Natural killer cell treated with Interleukin-12 subunit alpha and Interleukin-12 subunit beta and Interleukin-15 and Interleukin-18, amount 100 ng/mL, for 72 hours (primary cell): ENCODE measurements around the gene PNPLA2. TPM values are rescaled to one million over a fixed set of nuclear protein-coding genes. Genes with fewer than 3 reads are reported as not detected.

Experiments
- ATAC-seq, 2 donors: fragments of 150-1000 bp; cut with Tn5 transposase in 1 of 2; sonication (Bioruptor Pico), chemical (Tn5 transposase) in 1 of 2; 2 replicates each; pipeline ENCODE4 v1.10.0; 2021
- DNase-seq: peaks from one replicate; pipeline ENCODE4 v3.0.0; 2022; ENCODE audit warnings: low spot score
- H3K27ac Mint-ChIP-seq, 2 donors: 1 replicate in 1 of 2; 2 replicates in 1 of 2; pipeline ENCODE4 v1.8.0; 2022; ENCODE audit warnings: mixed read lengths in 2 of 2, mild to moderate bottlenecking in 1 of 2, moderate library complexity in 1 of 2
- H3K27me3 Mint-ChIP-seq, 2 donors: 1 replicate in 1 of 2; 2 replicates in 1 of 2; pipeline ENCODE4 v1.8.0; 2022; ENCODE audit warnings: mixed read lengths in 2 of 2
- H3K36me3 Mint-ChIP-seq: one replicate; pipeline ENCODE4 v1.8.0; 2022; ENCODE audit warnings: mixed read lengths
- H3K4me1 Mint-ChIP-seq, 2 donors: 1 replicate in 1 of 2; 2 replicates in 1 of 2; pipeline ENCODE4 v1.8.0; 2022; ENCODE audit warnings: low read depth in 2 of 2, mixed read lengths in 2 of 2, mild to moderate bottlenecking in 1 of 2
- H3K4me3 Mint-ChIP-seq: one replicate; pipeline ENCODE4 v1.8.0; 2022; ENCODE audit warnings: mixed read lengths
- H3K9me3 Mint-ChIP-seq: 2 replicates; pipeline ENCODE4 v1.8.0; 2022; ENCODE audit warnings: mixed read lengths
- total RNA-seq, 2 donors: library from RNA; stranded (reverse); gene quantifications; one replicate each; pipeline ENCODE4 v1.2.3, GENCODE V29; 2022

The PNPLA2 gene
- total RNA-seq, 2 donors from 2014 or later: 69.0 to 95.0 TPM

DNA sequence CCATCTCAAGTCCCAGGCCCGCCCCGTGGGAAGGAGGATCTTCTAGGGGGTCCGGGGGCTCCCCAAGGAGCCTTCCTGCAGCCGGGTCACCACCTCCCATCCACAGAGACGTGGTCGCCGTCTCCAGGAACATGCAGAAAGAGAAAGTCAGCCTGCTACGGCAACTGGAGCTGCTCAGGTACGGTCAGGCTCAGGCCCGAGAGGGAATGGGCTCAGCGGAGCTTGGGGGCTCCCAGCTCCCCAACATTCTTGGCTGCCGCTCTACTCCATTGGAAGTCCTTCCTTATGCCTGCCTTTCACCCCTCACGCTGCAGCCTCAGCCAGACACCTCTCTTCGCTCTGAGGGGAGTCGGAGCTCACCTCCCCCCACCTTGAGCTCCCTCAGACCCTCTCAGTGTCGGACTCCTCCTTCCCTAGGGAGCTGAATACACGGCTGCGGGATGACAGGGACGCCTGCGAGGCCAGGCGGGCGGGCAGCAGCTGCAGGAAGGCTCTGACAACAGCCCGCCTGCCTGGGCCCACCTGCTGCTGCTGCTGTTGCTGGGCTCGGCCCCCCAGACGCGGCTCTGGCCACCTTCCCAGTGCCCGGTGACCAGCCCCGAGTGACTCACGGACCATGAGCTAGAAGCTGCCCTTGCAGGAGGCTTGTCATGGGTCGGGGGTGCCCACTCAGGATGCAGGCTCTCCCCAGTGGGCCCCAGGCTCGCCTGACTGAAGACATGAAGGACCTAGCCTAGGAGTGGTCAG lies 12.6 kb downstream of the PNPLA2 start:
- Mint-ChIP-seq H3K27me3 (peaks cover 0 to 17% of the 10 kb centered on the region in 2 donors), H3K4me3 (peak overlapping the region; percentile 71), H3K9me3 (no peaks in the 10 kb centered on the region), H3K4me1 (peaks cover 10 to 22% of the 10 kb centered on the region in 2 donors), H3K36me3 (no peaks in the 10 kb centered on the region), H3K27ac (no peak overlapping the region)
- ATAC-seq (no peak), DNase-seq (no peak)

DNA sequence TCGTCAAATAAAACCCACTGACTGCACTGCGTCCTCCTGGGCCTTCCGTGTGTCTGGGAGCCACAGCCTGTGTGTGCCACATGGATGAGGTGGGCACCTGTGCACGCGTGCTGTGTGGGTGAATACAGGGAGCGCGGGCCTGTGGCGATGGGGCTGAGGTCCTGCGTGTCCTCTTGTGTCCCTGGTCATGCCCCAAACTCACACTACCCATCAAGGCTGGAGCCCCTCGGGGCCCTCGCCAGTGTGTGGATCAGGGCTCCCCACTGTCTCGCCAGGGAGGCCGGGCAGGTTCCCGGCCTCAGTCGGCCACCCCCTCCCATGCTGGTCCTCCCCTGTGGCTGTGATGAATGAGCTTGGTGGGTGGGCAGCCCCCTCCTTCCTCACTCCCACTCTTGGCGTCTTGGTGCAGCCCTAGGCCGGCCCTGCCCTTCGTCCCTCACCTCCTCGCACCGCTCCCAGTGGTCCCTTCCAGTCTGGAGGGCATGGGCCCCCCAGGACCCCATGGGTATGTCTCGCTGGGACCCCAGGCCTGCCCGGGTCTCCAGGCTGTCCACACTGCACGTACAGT lies 13.3 kb downstream of the PNPLA2 start:
- H3K27me3 Mint-ChIP-seq: peaks cover 0 to 17% of the 10 kb centered on the region in 2 donors
- H3K4me3 Mint-ChIP-seq: peak overlapping the region; percentile 71
- ATAC-seq: no peak
- H3K4me1 Mint-ChIP-seq: peaks cover 10 to 22% of the 10 kb centered on the region in 2 donors
- no peaks in the 10 kb centered on the region for H3K9me3 Mint-ChIP-seq
- no peaks in the 10 kb centered on the region for H3K36me3 Mint-ChIP-seq
- no peak for DNase-seq
- no peak overlapping the region for H3K27ac Mint-ChIP-seq

DNA sequence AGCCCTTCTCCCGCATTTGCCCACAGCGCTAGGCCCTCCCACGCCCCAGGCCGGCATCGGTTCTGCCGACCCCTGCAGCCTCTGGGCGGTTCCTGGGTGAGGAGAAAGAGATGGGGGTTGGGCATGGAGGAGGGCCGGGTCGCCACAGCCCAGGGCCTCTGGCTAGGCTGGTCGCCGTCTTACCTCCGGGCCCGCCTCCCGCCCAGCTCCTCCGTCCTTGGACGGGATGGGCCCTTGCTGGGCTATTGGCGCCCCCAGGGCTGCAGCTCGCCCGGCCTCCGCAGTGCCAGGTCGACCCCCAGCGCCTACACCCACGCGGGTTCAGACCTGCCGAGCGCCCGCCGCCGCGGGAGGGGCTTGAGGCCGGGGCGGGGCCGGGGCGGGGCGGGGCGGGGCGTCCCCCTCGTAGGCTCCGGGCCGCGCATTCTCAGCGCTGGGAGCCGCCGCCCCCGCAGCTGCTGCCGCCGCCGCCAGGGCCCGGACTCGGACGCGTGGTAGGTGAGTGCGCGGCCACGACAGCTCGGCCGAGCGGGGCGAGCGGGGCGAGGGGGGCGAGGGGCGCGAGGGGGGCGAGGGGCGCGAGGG lies 13.9 kb downstream of the PNPLA2 start, which contains the start of gene CD151:
CD151 (plus strand) TSS at position 424 of the 585 bp plus-strand sequence. CDS start 3,118 bp downstream, outside the sequence.
- DNase-seq: no peak
- H3K36me3 Mint-ChIP-seq: no peaks in the 10 kb centered on the region
- peaks cover 0 to 15% of the 10 kb centered on the region in 2 donors for H3K27me3 Mint-ChIP-seq
- no peak within 1 kb of the TSS for H3K27ac Mint-ChIP-seq
- peak; percentile 77 to 82 for ATAC-seq
- peaks cover 11 to 23% of the 10 kb centered on the region in 2 donors for H3K4me1 Mint-ChIP-seq
- H3K9me3 Mint-ChIP-seq: no peaks in the 10 kb centered on the region
- H3K4me3 Mint-ChIP-seq: peak within 1 kb of the TSS; percentile 71

DNA sequence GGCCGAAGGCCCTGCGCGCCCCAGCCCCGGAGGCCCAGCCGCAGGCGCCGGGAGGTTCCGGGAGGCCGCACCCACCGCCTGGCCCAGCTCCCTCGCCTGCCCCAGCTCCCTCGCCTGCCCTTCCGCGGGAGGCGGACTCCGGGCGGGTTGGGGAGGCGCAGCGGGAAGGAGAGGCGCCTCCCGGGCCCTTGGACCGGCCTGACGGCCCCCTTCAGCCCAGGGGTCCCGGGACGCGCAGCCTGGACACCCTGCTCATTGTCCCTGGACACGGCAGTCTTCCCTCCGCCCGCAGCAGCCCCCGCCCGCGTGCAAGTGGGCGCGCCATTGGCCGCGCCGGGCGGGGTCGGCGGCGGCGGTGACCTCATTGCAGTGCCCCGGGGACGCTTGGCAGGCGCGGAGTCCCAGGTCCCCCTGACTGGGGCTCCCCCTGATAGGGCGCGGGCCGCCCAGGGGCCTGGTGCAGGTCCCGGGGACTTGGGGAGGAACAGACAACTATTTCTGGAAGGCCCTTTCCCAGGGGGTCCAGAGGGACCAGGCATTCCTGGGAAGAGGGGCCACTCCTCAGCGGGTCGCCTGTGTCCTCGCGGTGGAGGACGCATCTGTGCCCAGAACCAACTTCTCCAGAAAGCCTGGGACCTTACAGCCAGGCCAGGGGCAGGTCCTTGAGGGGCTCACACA lies 14.5 kb downstream of the PNPLA2 start:
- Mint-ChIP-seq H3K4me3 (peak overlapping the region; percentile 34), H3K4me1 (peaks cover 7 to 20% of the 10 kb centered on the region in 2 donors), H3K36me3 (no peaks in the 10 kb centered on the region), H3K27me3 (peaks cover 0 to 11% of the 10 kb centered on the region in 2 donors), H3K27ac (no peak overlapping the region), H3K9me3 (no peaks in the 10 kb centered on the region)
- ATAC-seq (peak; percentile 46 to 58), DNase-seq (no peak)

DNA sequence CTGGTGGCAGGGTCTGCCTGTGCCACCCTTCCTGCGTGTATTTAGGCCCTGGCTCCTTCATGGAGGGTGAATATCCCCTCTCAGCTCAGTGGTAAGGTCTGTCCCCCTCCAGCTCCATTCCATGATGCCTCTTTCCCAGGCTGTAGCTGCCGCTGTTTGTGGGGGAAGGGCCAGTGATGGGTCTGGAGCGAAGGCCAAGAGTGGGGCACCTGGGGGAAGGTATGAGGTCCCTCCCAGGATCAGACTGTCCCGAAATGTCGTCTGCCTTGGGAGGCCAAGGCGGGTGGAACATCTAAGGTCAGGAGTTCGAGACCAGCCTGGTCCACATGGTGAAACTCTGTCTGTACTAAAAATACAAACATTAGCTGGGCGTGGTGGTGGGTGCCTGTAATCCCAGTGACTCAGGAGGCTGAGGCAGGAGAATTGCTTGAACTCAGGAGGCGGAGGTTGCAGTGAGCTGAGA lies 15.2 kb downstream of the PNPLA2 start:
- Mint-ChIP-seq H3K36me3 (no peaks in the 10 kb centered on the region), H3K4me3 (peak overlapping the region; percentile 34), H3K4me1 (peaks cover 6 to 22% of the 10 kb centered on the region in 2 donors), H3K9me3 (no peaks in the 10 kb centered on the region), H3K27me3 (peaks cover 0 to 9% of the 10 kb centered on the region in 2 donors), H3K27ac (no peak overlapping the region)
- no peak for ATAC-seq
- DNase-seq: no peak

DNA sequence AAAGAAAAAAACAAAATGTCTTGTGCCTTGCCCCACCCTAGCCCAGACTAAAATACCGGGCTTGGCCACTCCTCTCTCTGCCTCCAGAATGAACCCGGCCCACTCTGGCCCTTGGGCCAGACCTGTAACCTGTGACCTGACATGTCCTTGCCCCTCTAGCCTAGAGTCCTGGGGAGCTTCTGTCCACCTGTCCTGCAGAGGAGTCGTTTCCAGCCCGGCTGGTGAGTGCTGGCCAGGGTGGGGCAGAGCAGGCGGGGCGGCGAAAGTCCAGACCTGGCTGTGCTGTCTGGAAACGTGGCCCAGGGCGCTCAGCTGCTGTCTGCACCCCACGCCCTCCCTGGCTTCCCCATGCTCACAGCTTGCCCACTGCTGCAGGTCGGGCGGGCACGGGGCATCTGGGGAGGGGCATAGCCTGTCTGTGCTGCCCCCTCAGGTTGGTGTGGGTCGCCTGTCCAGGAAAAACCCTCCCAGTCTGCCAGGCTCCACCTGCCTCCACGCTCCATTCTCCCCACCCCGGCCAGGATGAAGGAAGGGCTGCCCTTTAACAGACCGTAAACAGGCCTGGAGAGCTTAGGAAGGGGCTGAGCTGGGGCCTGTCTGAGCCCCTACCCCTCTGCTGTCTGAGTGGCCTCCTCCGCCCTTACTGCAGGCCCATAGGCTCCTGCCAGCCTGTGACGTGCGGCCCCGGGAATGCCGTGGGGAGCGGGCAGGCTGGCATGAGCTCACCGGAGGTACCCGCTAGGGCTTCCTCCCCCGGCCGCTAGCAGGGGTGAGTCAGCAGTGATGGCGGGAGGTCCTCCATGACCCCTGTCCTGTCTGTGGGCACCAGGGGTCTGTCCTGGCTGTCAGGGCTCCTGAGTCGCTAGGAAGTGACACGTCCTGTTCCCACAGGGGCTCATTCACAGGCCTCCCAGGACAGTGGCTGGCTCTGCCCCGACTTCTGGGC lies 15.9 kb downstream of the PNPLA2 start:
- H3K9me3 Mint-ChIP-seq: no peaks in the 10 kb centered on the region
- no peaks in the 10 kb centered on the region for H3K36me3 Mint-ChIP-seq
- peak overlapping the region; percentile 34 for H3K4me3 Mint-ChIP-seq
- DNase-seq (no peak), ATAC-seq (no peak)
- H3K27ac Mint-ChIP-seq: no peak overlapping the region
- peaks cover 0 to 4% of the 10 kb centered on the region in 2 donors for H3K27me3 Mint-ChIP-seq
- peaks cover 6 to 20% of the 10 kb centered on the region in 2 donors for H3K4me1 Mint-ChIP-seq

DNA sequence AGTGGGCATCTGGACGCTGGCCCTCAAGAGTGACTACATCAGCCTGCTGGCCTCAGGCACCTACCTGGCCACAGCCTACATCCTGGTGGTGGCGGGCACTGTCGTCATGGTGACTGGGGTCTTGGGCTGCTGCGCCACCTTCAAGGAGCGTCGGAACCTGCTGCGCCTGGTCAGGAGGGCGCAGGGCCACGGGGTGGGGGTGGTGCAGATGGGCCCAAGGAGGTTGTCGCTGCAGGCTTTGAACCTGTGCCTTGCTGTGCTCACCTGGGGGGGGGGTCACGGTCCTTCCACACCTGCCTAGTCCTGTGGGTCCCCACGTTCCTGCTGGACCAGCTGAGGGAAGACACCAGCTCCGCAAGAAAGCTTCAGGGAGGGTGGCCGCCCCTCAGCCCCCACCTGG lies 17.6 kb downstream of the PNPLA2 start:
- DNase-seq: no peak
- no peaks in the 10 kb centered on the region for H3K9me3 Mint-ChIP-seq
- H3K36me3 Mint-ChIP-seq: no peaks in the 10 kb centered on the region
- no peak for ATAC-seq
- H3K27ac Mint-ChIP-seq: no peak overlapping the region
- no peak overlapping the region for H3K4me3 Mint-ChIP-seq
- H3K4me1 Mint-ChIP-seq: peaks cover 17 to 32% of the 10 kb centered on the region in 2 donors
- H3K27me3 Mint-ChIP-seq: peaks cover 0 to 4% of the 10 kb centered on the region in 2 donors

DNA sequence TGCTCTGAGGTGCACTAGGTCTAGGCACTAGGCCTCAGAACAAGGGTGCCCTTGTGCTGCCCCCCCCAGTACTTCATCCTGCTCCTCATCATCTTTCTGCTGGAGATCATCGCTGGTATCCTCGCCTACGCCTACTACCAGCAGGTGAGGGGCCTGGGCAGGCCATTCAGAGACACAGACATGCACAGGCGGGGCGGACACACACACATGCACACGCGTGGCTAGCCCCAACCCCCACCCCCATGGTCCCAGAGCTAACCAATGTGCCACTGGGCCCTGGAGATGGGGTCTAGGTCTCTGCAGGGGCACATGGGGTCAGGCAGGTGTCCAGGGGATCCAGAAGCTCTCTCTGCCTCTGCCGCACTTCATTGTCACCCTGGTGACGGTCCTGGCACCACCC lies 18.0 kb downstream of the PNPLA2 start:
- DNase-seq (no peak), ATAC-seq (no peak)
- H3K4me3 Mint-ChIP-seq: no peak overlapping the region
- no peak overlapping the region for H3K27ac Mint-ChIP-seq
- peaks cover 0 to 1% of the 10 kb centered on the region in 2 donors for H3K27me3 Mint-ChIP-seq
- peaks cover 18 to 32% of the 10 kb centered on the region in 2 donors for H3K4me1 Mint-ChIP-seq
- no peaks in the 10 kb centered on the region for H3K36me3 Mint-ChIP-seq
- H3K9me3 Mint-ChIP-seq: no peaks in the 10 kb centered on the region

DNA sequence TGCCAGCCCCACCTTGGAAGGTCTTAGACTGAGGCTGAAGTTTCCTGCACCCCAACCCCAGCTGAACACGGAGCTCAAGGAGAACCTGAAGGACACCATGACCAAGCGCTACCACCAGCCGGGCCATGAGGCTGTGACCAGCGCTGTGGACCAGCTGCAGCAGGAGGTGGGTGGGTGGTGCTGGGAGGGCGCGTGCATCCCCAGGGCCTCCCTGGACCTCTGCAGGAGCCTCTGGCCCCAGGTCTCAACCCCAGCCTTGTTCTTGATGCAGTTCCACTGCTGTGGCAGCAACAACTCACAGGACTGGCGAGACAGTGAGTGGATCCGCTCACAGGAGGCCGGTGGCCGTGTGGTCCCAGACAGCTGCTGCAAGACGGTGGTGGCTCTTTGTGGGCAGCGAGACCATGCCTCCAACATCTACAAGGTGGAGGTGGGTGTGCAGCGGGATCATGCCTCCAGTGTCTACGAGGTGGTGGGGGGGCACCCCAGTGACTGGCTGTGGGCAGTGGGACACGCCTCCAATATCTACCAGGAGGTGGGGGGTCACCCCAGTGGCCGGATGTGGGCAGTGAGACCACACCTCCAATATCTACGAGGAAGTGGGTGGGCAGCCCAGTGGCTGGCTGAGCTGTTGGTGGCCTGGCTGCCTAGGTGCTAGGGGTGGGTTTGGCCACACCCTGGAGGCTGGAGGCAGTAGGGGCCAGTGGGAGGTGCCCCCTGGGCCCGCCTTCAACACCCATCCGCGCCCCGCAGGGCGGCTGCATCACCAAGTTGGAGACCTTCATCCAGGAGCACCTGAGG lies 18.7 kb downstream of the PNPLA2 start:
- no peaks in the 10 kb centered on the region for H3K27me3 Mint-ChIP-seq
- H3K27ac Mint-ChIP-seq: no peak overlapping the region
- H3K9me3 Mint-ChIP-seq: no peaks in the 10 kb centered on the region
- peaks cover 18 to 30% of the 10 kb centered on the region in 2 donors for H3K4me1 Mint-ChIP-seq
- no peaks in the 10 kb centered on the region for H3K36me3 Mint-ChIP-seq
- ATAC-seq (peak in 1 of 2 donors; percentile 12), DNase-seq (no peak)
- H3K4me3 Mint-ChIP-seq: peak overlapping the region; percentile 47

DNA sequence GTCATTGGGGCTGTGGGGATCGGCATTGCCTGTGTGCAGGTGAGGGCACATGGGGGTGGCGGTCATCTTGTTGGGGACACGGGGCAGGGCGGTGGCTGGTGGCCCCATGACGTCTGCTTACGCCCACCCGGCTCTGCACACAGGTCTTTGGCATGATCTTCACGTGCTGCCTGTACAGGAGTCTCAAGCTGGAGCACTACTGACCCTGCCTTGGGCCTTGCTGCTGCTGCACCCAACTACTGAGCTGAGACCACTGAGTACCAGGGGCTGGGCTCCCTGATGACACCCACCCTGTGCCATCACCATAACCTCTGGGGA lies 19.2 kb downstream of the PNPLA2 start:
- DNase-seq: no peak
- no peak overlapping the region for H3K4me3 Mint-ChIP-seq
- no peaks in the 10 kb centered on the region for H3K27me3 Mint-ChIP-seq
- H3K9me3 Mint-ChIP-seq: no peaks in the 10 kb centered on the region
- no peaks in the 10 kb centered on the region for H3K36me3 Mint-ChIP-seq
- H3K4me1 Mint-ChIP-seq: peaks cover 18 to 30% of the 10 kb centered on the region in 2 donors
- H3K27ac Mint-ChIP-seq: no peak overlapping the region
- no peak for ATAC-seq

DNA sequence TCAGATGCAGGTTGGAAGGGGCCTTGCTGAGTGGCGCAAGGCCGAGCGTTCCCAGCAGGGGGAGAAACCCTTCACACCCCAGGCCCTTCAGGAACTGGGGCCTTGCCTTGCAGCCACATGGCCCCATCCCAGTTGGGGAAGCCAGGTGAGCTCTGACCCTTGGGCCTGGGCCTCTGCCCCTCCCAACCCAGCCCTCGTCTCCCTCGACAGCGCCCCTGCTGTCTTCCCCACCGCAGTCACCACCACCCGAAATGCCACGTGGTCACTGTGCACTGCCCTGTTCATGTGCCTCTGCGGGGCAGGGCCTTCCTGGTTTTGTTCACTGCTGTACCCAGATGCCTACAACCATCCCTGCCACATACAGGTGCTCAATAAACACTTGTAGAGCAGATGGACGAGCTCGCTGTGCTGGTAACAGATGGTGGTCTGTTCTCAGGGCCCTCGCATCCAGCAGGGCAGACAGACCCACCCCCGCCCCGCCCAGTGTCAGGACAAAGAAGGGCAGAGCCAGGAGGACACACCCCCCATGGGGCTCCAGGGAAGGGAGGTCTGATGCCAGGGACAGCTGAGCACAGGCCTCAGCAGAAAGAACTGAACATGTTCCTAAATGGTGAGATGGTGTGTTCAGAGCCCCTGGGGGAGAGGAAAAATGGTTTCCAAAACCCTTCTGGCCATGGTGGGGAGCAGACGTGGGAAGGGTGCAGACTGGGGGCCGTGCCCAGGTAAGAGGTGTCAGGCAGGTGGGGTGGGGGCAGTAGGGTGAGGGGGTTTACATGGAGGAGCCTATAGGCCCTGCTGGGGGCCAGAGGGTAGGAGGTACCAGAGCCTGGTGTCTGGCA lies 19.9 kb downstream of the PNPLA2 start:
- no peak overlapping the region for H3K27ac Mint-ChIP-seq
- peaks cover 21 to 33% of the 10 kb centered on the region in 2 donors for H3K4me1 Mint-ChIP-seq
- DNase-seq: no peak
- H3K36me3 Mint-ChIP-seq: no peaks in the 10 kb centered on the region
- no peak for ATAC-seq
- no peaks in the 10 kb centered on the region for H3K27me3 Mint-ChIP-seq
- no peaks in the 10 kb centered on the region for H3K9me3 Mint-ChIP-seq
- H3K4me3 Mint-ChIP-seq: no peak overlapping the region

DNA sequence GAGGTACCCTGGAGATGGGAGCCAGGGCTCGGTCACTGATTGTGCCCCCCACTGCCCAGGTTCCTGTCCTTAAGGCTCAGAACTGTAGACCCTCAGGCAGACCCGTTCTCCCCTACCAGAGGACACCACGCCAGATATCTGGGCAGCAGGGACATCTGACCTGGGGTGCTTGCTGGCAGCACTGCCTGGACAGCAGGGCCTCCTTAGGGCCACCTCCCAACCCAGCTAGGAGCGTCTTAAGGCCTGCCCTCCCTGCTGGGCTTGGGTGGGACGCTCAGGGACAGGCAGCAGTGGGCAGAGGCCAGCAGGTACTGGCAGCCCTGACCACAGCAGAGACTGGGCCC lies 20.5 kb downstream of the PNPLA2 start:
- peak overlapping the region; percentile 30 for H3K4me3 Mint-ChIP-seq
- DNase-seq (no peak), ATAC-seq (no peak)
- no peaks in the 10 kb centered on the region for H3K9me3 Mint-ChIP-seq
- peaks cover 24 to 34% of the 10 kb centered on the region in 2 donors for H3K4me1 Mint-ChIP-seq
- H3K27ac Mint-ChIP-seq: no peak overlapping the region
- H3K27me3 Mint-ChIP-seq: no peaks in the 10 kb centered on the region
- H3K36me3 Mint-ChIP-seq: no peaks in the 10 kb centered on the region
